ENCODE data around the gene HFM1.

HFM1 gene

DNA sequence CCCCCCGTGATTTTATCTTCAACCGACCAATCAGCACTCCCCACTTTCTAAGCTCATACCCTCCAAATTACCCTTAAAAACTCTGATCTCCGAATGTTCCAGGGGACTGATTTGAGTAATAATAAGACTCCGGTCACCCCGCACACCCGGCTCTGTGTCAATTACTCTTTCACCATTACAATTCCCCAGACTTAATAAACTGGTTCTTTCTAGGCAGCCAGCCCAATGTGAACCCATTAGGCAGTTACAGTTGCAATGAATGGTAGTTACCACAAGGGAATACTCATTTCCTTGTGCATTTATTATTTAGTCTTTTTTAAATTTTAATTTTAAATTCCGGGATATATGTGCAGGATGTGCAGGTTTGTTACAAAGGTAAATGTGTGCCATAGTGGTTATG, 177.9 kb downstream of the HFM1 start:
- no peak for DNase-seq

DNA sequence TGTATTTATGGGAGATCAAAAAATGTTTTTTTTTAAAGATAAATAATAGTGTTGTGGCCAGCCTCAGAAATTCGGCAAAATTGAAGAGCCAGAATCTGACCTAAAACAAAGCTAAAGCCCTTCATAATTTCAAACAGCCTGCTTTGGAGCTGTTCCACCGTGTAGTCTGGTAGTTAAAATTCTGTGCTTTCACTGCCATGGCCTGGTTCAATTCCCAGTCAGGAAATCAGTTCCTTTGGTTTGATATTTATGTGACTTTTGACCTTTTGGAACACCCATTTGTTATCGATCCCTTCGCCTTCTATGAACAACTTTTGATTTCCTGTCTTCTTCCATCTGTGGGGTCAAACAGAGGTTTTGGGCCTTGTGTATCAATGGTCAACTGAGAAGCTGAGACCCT, 179.8 kb downstream of the HFM1 start:
- no peak for DNase-seq

DNA sequence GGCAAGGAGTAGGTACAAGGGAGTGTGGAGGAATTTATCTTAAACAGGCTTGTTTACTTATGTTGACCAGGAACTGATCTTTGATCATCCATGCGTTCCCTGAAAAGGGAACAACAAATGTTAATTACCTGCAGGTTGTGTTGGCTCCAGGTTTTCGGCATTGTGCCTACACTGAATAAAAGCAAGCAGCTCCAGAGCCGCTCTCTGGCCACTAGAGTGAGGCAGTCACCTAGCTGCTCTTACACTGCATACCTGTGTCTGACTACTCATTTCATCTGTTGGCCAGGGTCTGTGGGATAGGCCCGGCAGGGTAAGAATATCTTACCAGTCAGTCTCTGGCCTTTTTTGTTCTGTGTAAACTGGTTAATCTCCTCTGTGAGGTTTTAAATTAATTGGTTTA, 183.6 kb downstream of the HFM1 start:
- no peak for DNase-seq

- no peak for DNase-seq
Observed at GRCh38 chr1:91217911-91218310, 186.7 kb downstream of the HFM1 start.

Data from activated T-cell treated with anti-CD3 and anti-CD28 coated beads, Interleukin-2, amount 50 U/mL, for 48 hours (primary cell).